DND-41 (cell line): ENCODE measurements around the gene TNFRSF12A.

Experiments
- ATAC-seq: fragments of 200-7000 bp; cut with Tn5 transposase; 3 replicates; pipeline ENCODE4 v1.9.1; 2021; ENCODE audit warnings: low read depth; ENCODE audit not compliant: insufficient read depth
- DNase-seq: peaks from one replicate; pipeline ENCODE4 v3.0.0-alpha.2; 2020
- H2AFZ ChIP-seq: 2 replicates; pipeline ENCODE4 v1.6.0; 2012; ENCODE audit warnings: low read depth, low read length
- H3K27ac ChIP-seq: 2 replicates; pipeline ENCODE4 v1.5.1; 2012; ENCODE audit warnings: low read length, inconsistent platforms
- H3K27me3 ChIP-seq: fragments of 200-600 bp; sonication (generic); 2 replicates; pipeline ENCODE4 v1.6.0; 2012; ENCODE audit warnings: low read length, mild to moderate bottlenecking, inconsistent platforms; ENCODE audit not compliant: insufficient read depth, poor library complexity
- H3K36me3 ChIP-seq: 2 replicates; pipeline ENCODE4 v1.5.1; 2012; ENCODE audit warnings: low read length, inconsistent platforms; ENCODE audit not compliant: insufficient read depth
- H3K4me1 ChIP-seq: 2 replicates; pipeline ENCODE4 v1.5.1; 2012; ENCODE audit warnings: mild to moderate bottlenecking, low read length; ENCODE audit not compliant: insufficient read depth
- H3K4me2 ChIP-seq: 2 replicates; pipeline ENCODE4 v1.6.0; 2012; ENCODE audit warnings: mild to moderate bottlenecking, moderate library complexity, low read length, inconsistent platforms; ENCODE audit not compliant: insufficient read depth
- H3K4me3 ChIP-seq, 2 experiments: fragments of 200-600 bp in 1 of 2; shearing (Covaris generic) in 1 of 2; 2 replicates each; pipeline ENCODE4 v1.5.1; 2012 to 2016; ENCODE audit warnings: inconsistent platforms in 2 of 2, low read length in 2 of 2, mild to moderate bottlenecking in 2 of 2, low read depth in 1 of 2, moderate library complexity in 1 of 2
- H3K79me2 ChIP-seq: 2 replicates; pipeline ENCODE4 v1.6.0; 2012; ENCODE audit warnings: low read length, inconsistent platforms; ENCODE audit not compliant: insufficient read depth
- H3K9ac ChIP-seq: 2 replicates; pipeline ENCODE4 v1.6.0; 2012; ENCODE audit warnings: low read depth, mild to moderate bottlenecking, inconsistent platforms, low read length, moderate library complexity
- H3K9me3 ChIP-seq: 2 replicates; pipeline ENCODE4 v1.5.1; 2012; ENCODE audit warnings: low read length, moderate library complexity, mild to moderate bottlenecking, inconsistent platforms; ENCODE audit not compliant: insufficient read depth, severe bottlenecking
- H4K20me1 ChIP-seq: 2 replicates; pipeline ENCODE4 v1.6.0; 2012; ENCODE audit warnings: low read length; ENCODE audit not compliant: insufficient read depth
- CTCF ChIP-seq: IDR thresholded peaks from 2 replicates; pipeline ENCODE4 v1.5.1; 2012; ENCODE audit warnings: borderline replicate concordance, low read length, moderate library complexity, mild to moderate bottlenecking; ENCODE audit not compliant: poor library complexity, severe bottlenecking; ENCODE audit errors: extremely low read depth
- EZH2 ChIP-seq: IDR thresholded peaks from 3 replicates; pipeline ENCODE4 v1.6.1; 2012; ENCODE audit warnings: borderline replicate concordance, low read depth, mild to moderate bottlenecking, moderate library complexity, low read length, inconsistent platforms; ENCODE audit not compliant: severe bottlenecking

TNFRSF12A gene

GRCh38 chr16:3025032-3026002 is 5.1 kb downstream of the TNFRSF12A start:
- Histone ChIP-seq H3K9me3 (no peaks in the 10 kb centered on the region), H2AFZ (no peak overlapping the region), H3K27me3 (no peaks in the 10 kb centered on the region), H3K4me3 (peak overlapping the region in 1 of 2 experiments; percentile 67; a peak in 2 of 4 replicates), H3K4me2 (peak overlapping the region; percentile 81), H3K9ac (no peak overlapping the region; the same call in 1 of the 2 replicates), H3K4me1 (peaks cover 53% of the 10 kb centered on the region), H3K36me3 (peaks cover 22% of the 10 kb centered on the region), H3K27ac (no peak overlapping the region), H4K20me1 (peaks cover 30% of the 10 kb centered on the region), H3K79me2 (peaks cover 12% of the 10 kb centered on the region)
- TF ChIP-seq CTCF (no peak), EZH2 (no peak)
- ATAC-seq (no peak), DNase-seq (no peak)

GRCh38 chr16:3026003-3026378 is 5.8 kb downstream of the TNFRSF12A start:
- Histone ChIP-seq H3K4me3 (no peak overlapping the region), H3K4me2 (no peak overlapping the region), H3K9me3 (no peaks in the 10 kb centered on the region), H3K9ac (no peak overlapping the region), H3K4me1 (peaks cover 46% of the 10 kb centered on the region), H3K27ac (no peak overlapping the region), H3K27me3 (no peaks in the 10 kb centered on the region), H3K36me3 (peaks cover 22% of the 10 kb centered on the region), H3K79me2 (peaks cover 12% of the 10 kb centered on the region), H2AFZ (no peak overlapping the region), H4K20me1 (peaks cover 30% of the 10 kb centered on the region)
- no peak for TF ChIP-seq EZH2
- no peak for TF ChIP-seq CTCF
- DNase-seq (no peak), ATAC-seq (no peak)

GRCh38 chr16:3026609-3027488 is 6.7 kb downstream of the TNFRSF12A start:
- Histone ChIP-seq H3K4me2 (no peak overlapping the region), H4K20me1 (peaks cover 25% of the 10 kb centered on the region), H3K4me1 (peaks cover 38% of the 10 kb centered on the region), H3K9me3 (no peaks in the 10 kb centered on the region), H3K9ac (no peak overlapping the region), H3K4me3 (no peak overlapping the region), H3K27me3 (no peaks in the 10 kb centered on the region), H3K79me2 (peaks cover 12% of the 10 kb centered on the region), H3K27ac (no peak overlapping the region), H2AFZ (no peak overlapping the region), H3K36me3 (peaks cover 22% of the 10 kb centered on the region)
- no peak for ATAC-seq
- TF ChIP-seq CTCF, result no peak
- DNase-seq, result no peak
